ENCODE results near the gene ALPP. TPM values are rescaled to one million over a fixed set of nuclear protein-coding genes. Genes with fewer than 3 reads are reported as not detected.
"Not testable (repeated sequence)": the region's sequence is repeated elsewhere in the genome, so short reads cannot be mapped to it uniquely, and the experiment has no call there.

ALPP gene
- total RNA-seq, 1 donor: not detected

GRCh38 chr2:232366461-232366860, 12.1 kb upstream of the ALPP start:
- H3K9me3 ChIP-seq (ENCODE audit: low read depth, low read length): not testable (repeated sequence)

DNA sequence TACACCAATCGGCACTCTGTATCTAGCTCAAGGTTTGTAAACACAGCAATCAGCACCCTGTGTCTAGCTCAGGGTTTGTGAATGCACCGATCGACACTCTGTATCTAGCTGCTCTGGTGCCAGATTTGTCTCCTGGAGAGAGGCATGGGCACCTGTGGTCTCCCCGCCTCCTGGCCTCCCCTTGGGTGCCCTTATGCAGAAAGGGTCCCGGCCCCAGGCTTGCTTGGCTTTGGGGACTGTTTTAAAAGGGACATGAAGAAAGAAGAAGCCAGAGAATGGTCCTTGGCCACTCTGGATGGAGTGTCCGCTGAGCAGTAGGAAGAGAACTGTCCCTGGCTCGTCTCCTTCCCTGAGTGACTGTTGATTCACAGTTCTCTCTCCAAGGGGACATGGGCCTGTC, 11.5 kb upstream of the ALPP start:
- Histone ChIP-seq H3K4me3 (ENCODE audit: low read length) (no peak overlapping the region), H3K4me1 (ENCODE audit: insufficient read depth, low read length) (peaks cover 13% of the 10 kb centered on the region), H3K27me3 (ENCODE audit: insufficient read depth, low read length) (no peaks in the 10 kb centered on the region), H3K9me3 (ENCODE audit: low read depth, low read length) (no peaks in the 10 kb centered on the region)

More at GRCh38 chr2:232366461-232366860, 12.1 kb upstream of the ALPP start:
- not testable (repeated sequence) for H3K4me3 ChIP-seq (ENCODE audit: low read length); H3K27me3 ChIP-seq (ENCODE audit: insufficient read depth, low read length)
- peaks cover 13% of the 10 kb centered on the region for H3K4me1 ChIP-seq (ENCODE audit: insufficient read depth, low read length)

DNA sequence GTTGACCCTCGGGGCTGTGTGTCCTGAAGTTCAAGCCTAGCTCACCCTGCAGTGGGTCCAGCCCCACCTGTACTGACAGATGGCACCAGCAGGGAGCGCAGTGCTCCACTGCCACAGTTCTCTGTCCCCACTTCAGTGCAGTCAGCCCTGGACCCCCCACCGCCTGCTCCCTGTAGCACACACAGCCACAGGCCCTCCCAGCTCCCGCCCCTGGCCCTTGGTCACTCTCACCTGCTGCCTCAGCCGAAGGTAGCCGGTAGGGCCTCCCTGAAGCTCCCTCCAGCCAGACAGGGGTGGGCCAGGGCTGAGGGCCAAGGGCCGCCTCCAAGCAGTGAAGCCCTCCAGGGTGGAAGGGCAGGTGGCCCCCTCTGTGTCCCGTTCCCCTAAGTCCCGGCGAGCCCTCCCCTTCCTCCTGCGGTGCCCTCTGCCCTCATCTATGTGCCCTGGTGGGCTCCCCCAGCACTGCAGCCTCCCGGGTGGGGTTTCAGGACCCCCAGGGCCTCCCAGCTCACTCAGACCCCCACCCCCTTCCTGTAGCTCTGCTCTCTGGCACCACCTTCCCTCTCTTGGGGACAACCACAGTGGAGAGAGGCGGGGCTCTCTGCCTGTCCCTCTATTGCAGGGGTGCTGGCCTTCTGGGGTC, 10.8 kb upstream of the ALPP start:
- Histone ChIP-seq H3K4me3 (ENCODE audit: low read length) (no peak overlapping the region), H3K4me1 (ENCODE audit: insufficient read depth, low read length) (peaks cover 13% of the 10 kb centered on the region), H3K9me3 (ENCODE audit: low read depth, low read length) (no peaks in the 10 kb centered on the region), H3K27me3 (ENCODE audit: insufficient read depth, low read length) (no peaks in the 10 kb centered on the region)

- no peaks in the 10 kb centered on the region for H3K9me3 ChIP-seq (ENCODE audit: low read depth, low read length)
- no peak overlapping the region for H3K4me3 ChIP-seq (ENCODE audit: low read length)
- H3K4me1 ChIP-seq (ENCODE audit: insufficient read depth, low read length): peaks cover 11% of the 10 kb centered on the region
- no peaks in the 10 kb centered on the region for H3K27me3 ChIP-seq (ENCODE audit: insufficient read depth, low read length)
Observed at GRCh38 chr2:232368311-232368731, 10.2 kb upstream of the ALPP start.

DNA sequence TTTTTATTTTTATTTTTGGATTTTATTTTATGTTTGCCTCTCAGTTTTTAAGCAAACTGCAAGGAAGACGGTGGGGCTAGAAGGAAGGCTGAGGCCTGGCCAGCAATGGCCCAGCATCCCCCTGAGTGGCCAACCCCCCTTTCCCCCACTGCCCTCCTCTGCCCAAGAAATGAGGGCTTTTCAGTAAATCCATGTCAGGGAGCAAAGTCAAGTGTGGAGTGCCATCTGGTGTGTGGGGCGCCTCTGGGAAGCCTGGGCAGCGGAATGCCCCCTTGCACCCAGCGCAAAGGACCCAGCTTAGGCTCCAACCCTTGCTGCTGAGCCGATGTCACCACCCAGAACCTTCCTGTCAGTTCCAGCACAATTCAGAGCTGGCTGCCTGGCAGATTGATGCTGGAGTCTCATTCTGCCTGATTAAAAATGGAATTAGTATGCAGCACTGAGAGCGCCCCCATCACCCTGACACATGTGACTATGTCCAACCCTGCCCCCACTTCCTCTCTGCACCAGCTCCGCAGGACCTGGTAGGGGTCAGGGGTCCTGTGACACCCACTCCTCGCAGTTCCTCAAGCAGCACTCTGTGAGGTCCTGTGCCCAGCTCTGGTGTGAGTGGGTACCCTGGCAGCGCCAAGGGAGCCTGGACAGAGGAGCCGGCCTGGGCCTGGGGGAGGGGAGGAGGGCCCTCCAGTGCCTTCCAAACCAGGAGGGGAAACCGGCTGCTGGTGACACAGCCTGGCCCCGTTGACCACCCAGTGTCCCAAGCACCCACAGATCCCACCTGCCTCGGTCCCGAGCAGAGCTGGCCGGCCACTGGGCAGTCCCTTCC, 9.2 kb upstream of the ALPP start:
- no peak overlapping the region for H3K4me3 ChIP-seq (ENCODE audit: low read length)
- no peaks in the 10 kb centered on the region for H3K9me3 ChIP-seq (ENCODE audit: low read depth, low read length)
- H3K27me3 ChIP-seq (ENCODE audit: insufficient read depth, low read length): no peaks in the 10 kb centered on the region
- peaks cover under 1% of the 10 kb centered on the region for H3K4me1 ChIP-seq (ENCODE audit: insufficient read depth, low read length)

DNA sequence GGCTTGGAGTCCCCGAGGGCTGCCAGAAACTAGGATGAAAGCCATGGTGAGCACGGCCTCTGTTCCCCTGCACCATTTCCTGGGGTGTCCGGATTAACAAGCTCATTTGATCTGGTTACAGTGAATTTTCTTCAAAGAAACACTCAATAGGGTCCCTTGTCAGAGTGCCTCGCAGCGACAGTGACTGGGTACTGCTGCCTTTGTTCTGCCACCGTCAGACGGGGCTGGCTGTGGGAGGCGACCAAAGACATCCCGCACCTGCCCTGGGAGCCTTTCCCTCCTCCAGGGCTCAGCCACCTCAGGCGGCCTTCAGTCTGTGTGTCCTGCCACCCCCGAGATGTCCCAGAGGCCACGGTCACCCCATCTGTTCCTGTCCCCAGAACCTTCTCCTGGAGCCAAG, 8.5 kb upstream of the ALPP start:
- H3K27me3 ChIP-seq (ENCODE audit: insufficient read depth, low read length); H3K9me3 ChIP-seq (ENCODE audit: low read depth, low read length); H3K4me1 ChIP-seq (ENCODE audit: insufficient read depth, low read length); H3K4me3 ChIP-seq (ENCODE audit: low read length): not testable (repeated sequence)

DNA sequence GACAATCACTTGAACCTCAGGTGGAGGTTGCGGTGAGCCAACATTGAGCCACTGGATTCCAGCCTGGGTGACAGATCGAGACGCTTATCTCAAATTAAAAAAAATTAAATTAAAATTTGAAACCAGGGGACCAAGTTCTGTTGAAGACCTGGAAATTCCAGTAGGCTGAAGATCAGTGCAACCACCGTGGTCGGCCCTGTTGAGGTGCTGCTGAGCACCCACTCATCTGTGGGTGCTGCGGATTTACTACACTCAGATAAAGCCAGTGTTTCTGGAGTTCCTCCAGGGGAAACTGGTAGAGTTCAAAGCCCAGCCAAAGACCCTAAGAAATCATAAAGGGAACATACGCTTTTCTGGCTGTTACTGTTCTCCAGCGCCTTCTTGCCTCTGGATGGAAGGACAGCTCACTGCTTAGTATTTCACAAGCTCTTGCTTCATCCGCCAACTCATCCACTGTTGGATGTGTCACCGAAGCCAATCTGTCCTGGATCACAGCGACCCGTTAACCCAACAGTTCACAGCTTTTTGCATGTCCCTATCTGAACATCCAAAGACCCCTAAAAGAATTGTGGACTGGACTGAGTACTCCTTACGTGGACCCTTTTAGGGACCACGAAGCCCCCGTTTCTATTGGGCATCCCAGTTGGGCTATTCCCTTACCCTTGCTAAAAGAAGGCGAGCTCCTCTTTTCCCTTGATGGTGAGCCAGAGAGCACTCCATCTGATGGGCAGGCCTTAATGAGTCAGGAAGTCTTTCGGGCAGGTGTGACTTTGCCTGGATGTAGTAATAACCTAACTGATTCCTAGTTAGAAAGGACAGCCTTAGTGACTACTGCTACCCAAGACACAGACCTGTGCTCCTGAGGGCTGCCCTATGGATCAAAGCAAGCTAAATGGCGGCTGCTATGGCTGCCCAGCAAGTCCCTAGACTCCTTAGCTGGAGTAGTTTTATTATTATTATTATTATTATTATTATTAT, 6.0 kb upstream of the ALPP start:
- no peaks in the 10 kb centered on the region for H3K4me1 ChIP-seq (ENCODE audit: insufficient read depth, low read length)
- no peaks in the 10 kb centered on the region for H3K27me3 ChIP-seq (ENCODE audit: insufficient read depth, low read length)
- H3K4me3 ChIP-seq (ENCODE audit: low read length): no peak overlapping the region
- H3K9me3 ChIP-seq (ENCODE audit: low read depth, low read length): no peaks in the 10 kb centered on the region

DNA sequence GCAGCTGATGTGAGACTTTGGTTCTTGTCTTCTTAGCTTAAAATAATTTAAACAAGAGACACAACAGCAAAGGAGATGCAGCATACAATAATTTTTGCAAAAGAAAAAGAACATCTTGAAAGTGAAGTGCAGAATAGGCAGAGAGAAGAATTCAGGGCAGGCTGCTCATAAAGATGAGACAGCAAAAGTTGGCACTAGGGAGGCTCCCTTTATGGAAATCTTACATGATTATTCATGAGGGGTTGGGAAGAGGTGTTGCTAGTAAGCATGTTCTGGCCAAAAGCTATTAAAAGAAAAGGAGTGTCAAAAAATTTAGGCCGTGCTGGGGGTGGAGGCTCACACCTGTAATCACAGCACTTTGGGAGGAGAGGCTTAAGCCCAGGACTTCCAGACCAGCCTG, 4.2 kb upstream of the ALPP start:
- no peaks in the 10 kb centered on the region for H3K4me1 ChIP-seq (ENCODE audit: insufficient read depth, low read length)
- no peaks in the 10 kb centered on the region for H3K27me3 ChIP-seq (ENCODE audit: insufficient read depth, low read length)
- no peak overlapping the region for H3K4me3 ChIP-seq (ENCODE audit: low read length)
- H3K9me3 ChIP-seq (ENCODE audit: low read depth, low read length): no peaks in the 10 kb centered on the region

GRCh38 chr2:232375164-232375563, 3.4 kb upstream of the ALPP start:
- Histone ChIP-seq H3K4me3 (ENCODE audit: low read length) (no peak overlapping the region), H3K9me3 (ENCODE audit: low read depth, low read length) (no peaks in the 10 kb centered on the region)

DNA sequence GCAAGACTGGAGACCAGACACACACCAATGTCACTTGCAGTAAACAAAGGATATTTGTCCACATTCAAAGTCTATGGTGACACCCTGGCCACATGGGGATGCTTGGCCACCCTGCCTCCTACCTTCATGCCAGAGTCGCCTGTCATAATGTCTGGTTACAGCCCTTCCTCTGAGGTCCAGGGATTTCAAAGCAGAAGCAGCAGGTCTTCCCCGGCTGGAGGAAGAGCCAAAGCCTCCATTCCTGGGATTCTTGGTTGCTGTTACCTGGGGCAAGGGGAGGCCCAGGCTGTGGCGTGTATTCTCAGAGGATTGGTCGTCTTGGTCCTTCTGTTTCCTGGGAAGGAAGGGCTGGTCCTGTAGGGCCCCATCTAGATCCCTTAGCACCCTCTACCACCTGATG, 2.3 kb upstream of the ALPP start:
- Histone ChIP-seq H3K27me3 (ENCODE audit: insufficient read depth, low read length) (no peaks in the 10 kb centered on the region), H3K4me3 (ENCODE audit: low read length) (no peak overlapping the region), H3K4me1 (ENCODE audit: insufficient read depth, low read length) (no peaks in the 10 kb centered on the region), H3K9me3 (ENCODE audit: low read depth, low read length) (no peaks in the 10 kb centered on the region)

More at GRCh38 chr2:232375164-232375563, 3.4 kb upstream of the ALPP start:
- H3K4me1 ChIP-seq (ENCODE audit: insufficient read depth, low read length): no peaks in the 10 kb centered on the region
- H3K27me3 ChIP-seq (ENCODE audit: insufficient read depth, low read length): no peaks in the 10 kb centered on the region

DNA sequence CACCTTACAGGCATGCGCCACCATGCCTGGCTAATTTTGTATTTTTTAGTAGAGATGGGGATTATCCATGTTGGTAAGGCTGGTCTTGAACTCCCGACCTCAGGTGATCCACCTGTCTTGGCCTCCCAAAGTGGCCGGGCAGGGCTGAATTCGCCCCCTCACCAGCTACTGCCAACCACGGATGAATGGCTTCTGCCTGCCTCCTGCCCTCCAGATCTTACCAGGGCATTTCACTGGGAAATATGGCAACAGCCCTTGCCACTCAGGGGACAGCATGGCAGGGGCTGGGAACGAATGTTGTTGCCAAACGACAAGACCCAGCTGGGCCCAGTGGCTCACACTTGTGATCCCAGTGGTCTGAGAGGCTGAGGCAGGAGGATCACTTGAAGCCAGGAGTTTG, 1.8 kb upstream of the ALPP start:
- H3K9me3 ChIP-seq (ENCODE audit: low read depth, low read length): no peaks in the 10 kb centered on the region
- no peaks in the 10 kb centered on the region for H3K27me3 ChIP-seq (ENCODE audit: insufficient read depth, low read length)
- H3K4me3 ChIP-seq (ENCODE audit: low read length): no peak overlapping the region
- H3K4me1 ChIP-seq (ENCODE audit: insufficient read depth, low read length): no peaks in the 10 kb centered on the region

DNA sequence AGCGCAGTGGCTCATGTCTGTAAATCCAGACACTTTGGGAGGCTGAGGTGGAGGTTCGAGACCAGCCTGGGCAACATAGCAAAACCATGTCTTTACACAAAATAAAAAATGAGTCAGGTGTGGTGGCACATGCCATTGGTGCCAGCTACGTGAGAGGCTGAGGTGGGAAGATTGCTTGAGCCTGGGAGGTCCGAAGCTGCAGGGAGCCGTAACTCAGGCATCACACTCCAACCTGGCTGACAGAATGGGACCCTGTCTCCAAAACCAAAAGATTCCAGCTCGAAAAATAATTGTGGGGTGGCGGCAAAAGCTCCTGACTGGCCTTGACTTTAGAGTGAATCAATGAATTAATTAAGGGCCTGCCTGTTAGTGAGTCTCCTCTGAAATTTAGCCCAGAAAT, 1.2 kb upstream of the ALPP start:
- no peak overlapping the region for H3K4me3 ChIP-seq (ENCODE audit: low read length)
- H3K4me1 ChIP-seq (ENCODE audit: insufficient read depth, low read length): no peaks in the 10 kb centered on the region
- no peaks in the 10 kb centered on the region for H3K9me3 ChIP-seq (ENCODE audit: low read depth, low read length)

DNA sequence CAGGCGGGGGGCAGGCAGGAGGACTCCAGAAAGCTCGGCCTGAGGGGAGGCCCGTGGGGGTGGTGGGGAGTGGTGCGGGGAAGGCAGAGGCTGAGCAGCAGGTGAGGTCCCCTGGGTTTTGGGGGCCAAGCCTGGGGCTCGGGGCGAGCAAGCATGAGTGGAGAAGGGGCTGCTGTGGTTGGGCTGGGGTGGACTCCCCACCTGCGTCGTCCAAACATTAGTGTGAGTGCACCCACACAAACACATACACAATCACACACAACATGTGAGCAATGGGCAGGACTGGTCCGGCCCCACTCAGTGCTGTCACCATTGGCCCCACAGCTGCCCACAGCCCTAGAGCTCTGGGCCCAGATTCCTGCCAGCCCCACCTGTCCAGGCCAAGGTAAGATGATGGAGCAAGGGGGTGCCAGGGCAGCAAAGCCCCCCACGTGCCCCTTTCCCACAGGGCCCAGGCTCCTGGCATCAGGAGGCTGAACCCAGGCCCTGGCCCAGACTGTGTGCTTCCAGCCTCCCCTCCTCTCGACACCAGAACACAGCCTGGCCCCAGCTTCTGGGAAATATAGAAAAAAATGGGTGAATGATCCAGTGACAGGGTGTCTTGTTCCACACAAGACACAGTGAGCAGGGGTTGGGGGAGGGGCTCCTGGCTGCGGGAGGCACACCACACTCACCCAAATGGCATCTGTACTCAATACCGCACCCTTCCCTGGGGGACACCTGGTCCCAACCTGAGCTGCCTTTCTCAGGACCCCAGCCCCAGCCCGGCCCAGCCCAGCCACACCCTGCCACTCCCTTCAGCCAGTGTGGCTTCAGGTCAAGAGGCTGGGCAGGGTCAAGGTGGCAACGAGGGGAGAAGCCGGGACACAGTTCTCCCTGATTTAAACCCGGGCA, 463 bp upstream of the ALPP start:
- H3K9me3 ChIP-seq (ENCODE audit: low read depth, low read length): no peaks in the 10 kb centered on the region
- no peaks in the 10 kb centered on the region for H3K27me3 ChIP-seq (ENCODE audit: insufficient read depth, low read length)
- no peak overlapping the region for H3K4me3 ChIP-seq (ENCODE audit: low read length)
- H3K4me1 ChIP-seq (ENCODE audit: insufficient read depth, low read length): no peaks in the 10 kb centered on the region

More for the DNA sequence above, 1.2 kb upstream of the ALPP start:
- no peaks in the 10 kb centered on the region for H3K27me3 ChIP-seq (ENCODE audit: insufficient read depth, low read length)
